ENCODE measurements around the gene NEGR1. TPM values are rescaled to one million over a fixed set of nuclear protein-coding genes. Genes with fewer than 3 reads are reported as not detected.

Gene NEGR1
- total and polyA plus RNA-seq, 9 of the 15 experiments (the other 6 are each of a cell fraction or from before 2014, with no cell fraction given), result not detected

GRCh38 chr1:71464016-71464415 is 818.3 kb downstream of the NEGR1 start:
- Histone ChIP-seq H2AFZ (ENCODE audit: low read depth, low read length) (no peak overlapping the region), H3K9me1 (ENCODE audit: control insufficient read depth, insufficient read depth, low read length) (no peaks in the 10 kb centered on the region), H4K20me1 (replicated peaks; ENCODE audit: control insufficient read depth, insufficient read depth, low read length) (no peaks in the 10 kb centered on the region), H3K27ac (ENCODE audit: extremely low read depth, low read depth, low read length) (no peak overlapping the region), H3K27me3 (ENCODE audit: control insufficient read depth in 2 of 2, insufficient read depth in 2 of 2, low read length in 2 of 2) (no peaks in the 10 kb centered on the region), H3K9ac (ENCODE audit: insufficient read depth in 1 of 2, low read depth in 2 of 2, low read length in 2 of 2) (no peak overlapping the region), H3K9me3 (replicated peaks; ENCODE audit: control insufficient read depth, insufficient read depth, low read depth, low read length) (no peaks in the 10 kb centered on the region), H3K79me2 (ENCODE audit: control insufficient read depth, insufficient read depth, low read length) (no peaks in the 10 kb centered on the region), H3K4me2 (ENCODE audit: insufficient read depth, low read length) (no peak overlapping the region), H3K4me1 (replicated peaks in 1 of 2; ENCODE audit: control insufficient read depth in 2 of 2, insufficient read depth in 2 of 2, low read length in 2 of 2) (no peaks in the 10 kb centered on the region), H3K36me3 (ENCODE audit: control insufficient read depth, insufficient read depth, low read length) (no peaks in the 10 kb centered on the region), H3K4me3 (no peak overlapping the region)
- in situ Hi-C loops (cut with MboI), result no loop called here
- no peak for TF ChIP-seq CTBP1 (IDR thresholded peaks at IDR 0.05; ENCODE audit: borderline replicate concordance)
- no peak for TF ChIP-seq ZBTB26 (CRISPR knock-in tag; IDR thresholded peaks at IDR 0.05)
- TF ChIP-seq MEIS2 (IDR thresholded peaks at IDR 0.05; ENCODE audit: partially characterized antibody), result no peak
- no peak for TF ChIP-seq CHD4 (IDR thresholded peaks at IDR 0.05; ENCODE audit: insufficient read depth, insufficient replicate concordance, low read depth, low read length, poor library complexity, severe bottlenecking)
- ChIA-PET CTCF (ENCODE audit: low intra/inter-chr PET ratio) (no interaction called here), POLR2A (no interaction called here)
- no peak for DNase-seq (ENCODE audit: extremely low read depth in 1 of 4, low spot score in 3 of 4)
- 0% methylated on average over 1 of the region's 1 CpG for WGBS (ENCODE audit: insufficient coverage, low coverage, missing lambda C conversion rate)
- BruUV-seq (replicated peaks), result no TSS peak
- no peak for ATAC-seq
- FAIRE-seq, result no peak
- intact Hi-C loops (cut with micrococcal nuclease), result no loop called here

GRCh38 chr1:71463144-71463543 is 819.2 kb downstream of the NEGR1 start:
- DNase-seq (ENCODE audit: extremely low read depth in 1 of 4, low spot score in 3 of 4) (no peak), FAIRE-seq (no peak), ATAC-seq (no peak)
- H3K9me3 ChIP-seq (replicated peaks; ENCODE audit: control insufficient read depth, insufficient read depth, low read depth, low read length), result no peaks in the 10 kb centered on the region
- in situ Hi-C loops (cut with MboI), result no loop called here
- ChIA-PET CTCF (ENCODE audit: low intra/inter-chr PET ratio) (no interaction called here), POLR2A (no interaction called here)
- no peak overlapping the region for H3K4me2 ChIP-seq (ENCODE audit: insufficient read depth, low read length)
- WGBS (ENCODE audit: insufficient coverage, low coverage, missing lambda C conversion rate), result 0% methylated on average over 5 of the region's 5 CpGs
- no peaks in the 10 kb centered on the region for H3K27me3 ChIP-seq (ENCODE audit: control insufficient read depth in 2 of 2, insufficient read depth in 2 of 2, low read length in 2 of 2)
- H2AFZ ChIP-seq (ENCODE audit: low read depth, low read length), result no peak overlapping the region
- no peaks in the 10 kb centered on the region for H3K4me1 ChIP-seq (replicated peaks in 1 of 2; ENCODE audit: control insufficient read depth in 2 of 2, insufficient read depth in 2 of 2, low read length in 2 of 2)
- no peak overlapping the region for H3K27ac ChIP-seq (ENCODE audit: extremely low read depth, low read depth, low read length)
- no peak overlapping the region for H3K9ac ChIP-seq (ENCODE audit: insufficient read depth in 1 of 2, low read depth in 2 of 2, low read length in 2 of 2)
- H3K79me2 ChIP-seq (ENCODE audit: control insufficient read depth, insufficient read depth, low read length), result no peaks in the 10 kb centered on the region
- no peaks in the 10 kb centered on the region for H4K20me1 ChIP-seq (replicated peaks; ENCODE audit: control insufficient read depth, insufficient read depth, low read length)
- BruUV-seq (replicated peaks), result no TSS peak
- no peaks in the 10 kb centered on the region for H3K36me3 ChIP-seq (ENCODE audit: control insufficient read depth, insufficient read depth, low read length)
- intact Hi-C loops (cut with micrococcal nuclease), result no loop called here
- no peak overlapping the region for H3K4me3 ChIP-seq
- H3K9me1 ChIP-seq (ENCODE audit: control insufficient read depth, insufficient read depth, low read length), result no peaks in the 10 kb centered on the region
- TF ChIP-seq BMI1 (IDR thresholded peaks at IDR 0.05; ENCODE audit: low read length), result no peak
- no peak for TF ChIP-seq SRSF3 (IDR thresholded peaks at IDR 0.05; ENCODE audit: insufficient read depth, low read length)
- no peak for TF ChIP-seq ZNF780A (CRISPR knock-in tag; IDR thresholded peaks at IDR 0.05)
- no peak for TF ChIP-seq THRA (IDR thresholded peaks at IDR 0.05)
- no peak for TF ChIP-seq JUND (IDR thresholded peaks at IDR 0.05; ENCODE audit: borderline replicate concordance, low read depth, low read length)
- TF ChIP-seq JUND (tag; IDR thresholded peaks at IDR 0.05; ENCODE audit: borderline replicate concordance, low read depth, low read length), result no peak
- TF ChIP-seq ZNF639 (CRISPR knock-in tag; conservative IDR thresholded peaks at IDR 0.05 in 1 of 2, IDR thresholded peaks at IDR 0.05 in 1 of 2), result no peak
- TF ChIP-seq MCM2 (IDR thresholded peaks at IDR 0.05; ENCODE audit: low read depth), result no peak
- TF ChIP-seq SREBF2 (CRISPR knock-in tag; IDR thresholded peaks at IDR 0.05), result no peak
